Gastrocnemius medialis (tissue), 4 donors: ENCODE data around the gene KLHL30.

Source experiments
- CTCF ChIP-seq, 5 experiments: fragments of 450-650 bp in 3 of 5; fragments of 200-600 bp in 2 of 5; sonication (generic) in 2 of 5; IDR thresholded peaks in 4 of 5; conservative IDR thresholded peaks in 1 of 5; 1 replicate in 4 of 5; 2 replicates in 1 of 5; pipeline ENCODE4 v1.5.1; 2016 to 2019; ENCODE audit warnings: antibody characterized with exemption in 5 of 5, mild to moderate bottlenecking in 3 of 5, moderate library complexity in 3 of 5
- POLR2A ChIP-seq, 2 donors: fragments of 450-650 bp; IDR thresholded peaks; one replicate each; pipeline ENCODE4 v1.6.1; 2017; ENCODE audit warnings: antibody characterized with exemption in 2 of 2, mild to moderate bottlenecking in 2 of 2, moderate library complexity in 2 of 2

DNA sequence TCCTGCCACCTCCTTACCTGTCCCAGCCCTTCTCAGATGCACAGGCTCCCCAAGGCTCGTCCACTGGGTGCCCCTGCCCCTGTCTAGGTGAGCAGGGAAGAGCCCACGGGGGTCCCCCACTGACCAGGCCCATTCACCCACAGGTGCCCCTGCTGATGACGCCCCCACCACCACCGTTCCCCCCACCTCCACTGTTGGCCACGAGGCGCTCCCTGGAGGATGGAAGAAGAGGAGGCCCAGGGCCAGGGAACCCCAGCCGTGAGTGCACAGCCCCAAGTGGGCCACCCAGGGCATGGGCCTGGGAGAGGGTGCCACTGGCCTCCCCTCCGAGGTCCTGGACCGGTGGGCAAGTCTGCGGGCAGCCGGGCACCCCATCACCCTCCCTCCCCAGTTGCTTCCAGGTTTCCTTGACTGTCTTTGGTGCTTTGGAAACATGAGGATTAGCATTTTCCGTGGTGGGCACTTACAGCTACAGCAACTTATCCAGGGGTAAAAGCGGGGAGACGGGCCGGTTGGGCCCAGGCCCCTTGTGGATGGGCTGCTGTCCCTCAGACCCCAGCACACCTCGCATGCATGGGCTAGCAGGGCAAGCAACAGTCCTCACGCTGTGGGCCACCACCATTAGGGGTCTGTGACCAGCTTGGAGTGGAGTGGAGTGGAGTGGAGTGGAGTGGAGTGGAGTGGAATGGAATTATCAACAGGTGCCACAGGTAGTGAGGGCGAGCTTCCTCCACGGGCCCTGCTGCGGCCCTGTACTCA lies 13.2 kb upstream of the KLHL30 start:
- TF ChIP-seq CTCF (IDR thresholded peaks at IDR 0.05 in 4 of 5, conservative IDR thresholded peaks at IDR 0.05 in 1 of 5), result no peak
- no peak for TF ChIP-seq POLR2A (IDR thresholded peaks at IDR 0.05)
